HG02763 (cell line): ENCODE results near the gene CST6.

ENCODE experiments used
- ATAC-seq: cut with Tn5 transposase; IDR thresholded peaks from one replicate; pipeline ENCODE4 v1.9.1; 2021; ENCODE audit warnings: mild to moderate bottlenecking, moderate library complexity; ENCODE audit not compliant: unreplicated experiment

Gene CST6

GRCh38 chr11:66042996-66043906 lies 31.4 kb downstream of the CST6 start:
- ATAC-seq: no peak

GRCh38 chr11:66044757-66045156 lies 32.9 kb downstream of the CST6 start:
- ATAC-seq: no peak

- no peak for ATAC-seq
These were observed 33.4 kb downstream of the CST6 start for GRCh38 chr11:66045177-66045639.

- ATAC-seq: no peak
These were observed 35.1 kb downstream of the CST6 start for GRCh38 chr11:66046901-66047300.

GRCh38 chr11:66047541-66048365 lies 35.9 kb downstream of the CST6 start:
- no peak for ATAC-seq

GRCh38 chr11:66048547-66049323 lies 36.9 kb downstream of the CST6 start, which contains the start of gene GAL3ST3:
TSS of gene GAL3ST3 (minus strand) at chr11:66049161. CDS start at chr11:66045415, 3,746 bp downstream.
- no peak for ATAC-seq

GRCh38 chr11:66050581-66051231 lies 38.9 kb downstream of the CST6 start:
- ATAC-seq: no peak

- ATAC-seq: no peak
These were observed 39.6 kb downstream of the CST6 start for GRCh38 chr11:66051371-66051765.

- peak; percentile 93 for ATAC-seq
These were observed 40.2 kb downstream of the CST6 start, which contains the start of gene SF3B2 for GRCh38 chr11:66051766-66052663. TSS of gene SF3B2 (plus strand) at chr11:66052364. CDS start at chr11:66052385, 21 bp downstream.

- no peak for ATAC-seq
These were observed 40.8 kb downstream of the CST6 start for GRCh38 chr11:66052664-66052982.

- ATAC-seq: no peak
These were observed 43.2 kb downstream of the CST6 start for GRCh38 chr11:66055021-66055420.

GRCh38 chr11:66056501-66056900 lies 44.7 kb downstream of the CST6 start:
- ATAC-seq: no peak

- no peak for ATAC-seq
These were observed 48.3 kb downstream of the CST6 start for GRCh38 chr11:66059966-66060680.

GRCh38 chr11:66061268-66061667 lies 49.5 kb downstream of the CST6 start:
- ATAC-seq: no peak

GRCh38 chr11:66062408-66062807 lies 50.6 kb downstream of the CST6 start:
- no peak for ATAC-seq
